ENCODE measurements around the gene NEU2.

NEU2 gene

DNA sequence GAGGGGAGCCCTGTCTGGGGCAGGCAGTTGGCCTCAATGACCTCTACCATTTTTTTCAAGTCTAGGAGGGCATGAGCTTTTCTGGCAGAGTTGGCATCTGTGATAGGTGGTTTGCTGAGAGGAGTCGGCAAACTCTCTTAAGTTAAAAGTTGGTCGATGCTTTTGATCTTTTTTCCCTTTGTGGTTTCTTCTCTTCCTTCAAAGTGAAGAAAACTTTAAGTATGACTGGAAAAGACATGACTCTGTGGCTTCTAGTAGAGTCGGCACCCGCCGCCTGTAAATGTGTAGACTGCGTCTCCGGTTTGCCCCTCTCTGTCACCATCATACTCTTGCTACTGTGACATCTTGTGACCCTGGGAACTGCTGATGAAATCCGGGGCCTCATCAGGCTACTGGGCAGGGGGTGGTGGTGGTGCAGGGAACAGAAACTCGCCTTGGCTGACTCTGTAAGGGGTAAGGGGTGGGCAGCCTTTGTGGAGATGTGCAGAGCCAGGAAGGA, 48.8 kb downstream of the NEU2 start:
- DNase-seq, result no peak

DNA sequence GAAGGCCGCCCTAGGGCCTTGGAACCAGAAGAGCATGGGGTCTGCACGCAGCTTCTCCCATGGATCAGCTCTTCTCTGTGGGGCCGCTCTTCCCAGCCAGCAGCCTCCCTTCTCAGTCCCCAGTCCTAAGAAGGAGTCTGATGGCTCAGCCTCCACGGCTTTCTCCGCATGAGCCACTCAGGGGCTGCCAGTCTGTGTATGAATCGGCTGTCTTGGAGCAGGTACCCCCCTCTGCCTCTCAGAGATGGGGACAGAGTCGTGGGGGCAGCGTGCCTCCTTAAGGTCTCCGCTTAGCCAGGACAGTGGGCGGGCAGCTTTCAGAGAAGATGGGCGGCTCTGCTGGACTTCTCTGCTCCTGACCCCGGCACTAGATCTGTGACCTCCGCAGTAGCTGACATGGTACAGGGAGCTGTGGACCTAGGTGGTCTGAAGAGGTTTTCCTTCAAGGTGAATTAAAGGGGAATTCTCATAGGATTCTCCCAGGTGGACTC, 49.3 kb downstream of the NEU2 start:
- DNase-seq, result no peak

DNA sequence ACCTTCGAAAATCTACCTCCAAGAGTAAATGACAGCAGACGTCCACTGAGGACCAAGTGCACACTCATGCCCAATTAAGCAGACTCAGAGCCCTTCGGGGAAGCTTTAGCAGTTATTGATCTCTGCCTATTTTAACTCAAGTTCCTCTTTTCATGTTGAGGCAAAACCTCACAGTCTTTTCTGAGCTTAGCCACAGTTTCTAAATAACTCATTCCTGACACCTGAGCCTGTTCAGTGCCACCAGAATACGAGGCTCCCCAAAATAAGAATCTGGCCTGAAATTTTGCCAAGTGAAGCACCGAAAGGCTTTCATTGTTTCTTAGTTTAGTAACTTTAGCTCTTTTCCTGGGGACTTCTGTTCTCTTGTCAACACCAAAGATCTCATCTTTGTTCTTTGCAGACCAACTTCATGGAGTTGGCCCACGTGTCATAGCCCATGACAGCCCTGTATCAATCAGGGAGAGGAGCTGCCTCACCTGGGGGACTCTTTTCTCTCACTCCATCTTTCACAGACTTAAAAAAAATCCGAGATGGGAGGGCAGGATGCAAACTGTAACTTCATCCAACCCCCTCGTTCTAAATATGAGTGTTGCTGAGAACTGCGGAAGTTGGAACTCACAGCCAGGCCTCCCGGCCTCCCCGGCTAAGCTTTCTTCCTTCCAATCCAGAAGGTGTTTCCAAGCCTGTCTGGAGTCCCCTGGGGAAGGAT, 49.9 kb downstream of the NEU2 start:
- DNase-seq, result no peak

DNA sequence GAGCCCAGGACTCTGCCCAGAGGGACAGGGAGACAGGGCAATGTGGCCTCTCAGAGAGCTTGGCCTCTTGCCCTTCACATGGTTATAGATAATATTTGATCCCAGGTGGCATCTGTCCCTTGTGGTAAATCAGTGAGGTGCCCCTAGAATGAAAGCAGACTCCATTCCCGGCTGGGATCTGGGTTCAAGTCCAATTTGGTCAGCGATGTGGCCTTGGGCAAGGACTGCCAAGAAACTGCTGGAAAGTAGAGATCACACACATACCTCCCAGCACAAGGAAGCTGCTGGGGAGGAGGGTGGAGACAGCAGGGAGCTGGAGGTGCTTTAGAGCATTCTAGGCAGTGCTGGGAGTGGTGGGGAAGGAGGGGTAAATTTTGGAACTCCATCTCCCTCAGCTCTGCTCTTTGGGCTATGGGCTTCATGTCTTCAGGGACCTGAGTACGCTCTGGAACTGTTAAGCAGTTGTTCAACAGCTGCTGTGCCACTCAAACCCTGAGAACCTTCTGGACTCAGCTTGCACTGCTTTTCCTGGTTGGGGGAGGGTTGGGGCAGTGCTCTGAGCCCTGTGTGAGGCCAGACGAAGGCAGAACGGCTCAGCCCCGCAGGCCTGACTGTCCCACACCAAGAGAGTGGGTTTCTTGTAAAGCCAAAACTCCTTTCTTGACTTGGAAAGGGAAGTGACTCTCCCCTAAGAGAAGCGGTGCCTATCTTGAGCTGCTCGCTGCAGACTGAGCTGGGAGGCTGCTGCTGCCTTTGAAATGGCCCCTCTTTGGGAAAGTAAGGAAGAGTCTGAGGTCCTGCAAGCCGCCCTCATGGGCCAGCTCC, 50.7 kb downstream of the NEU2 start:
- DNase-seq, result no peak

DNA sequence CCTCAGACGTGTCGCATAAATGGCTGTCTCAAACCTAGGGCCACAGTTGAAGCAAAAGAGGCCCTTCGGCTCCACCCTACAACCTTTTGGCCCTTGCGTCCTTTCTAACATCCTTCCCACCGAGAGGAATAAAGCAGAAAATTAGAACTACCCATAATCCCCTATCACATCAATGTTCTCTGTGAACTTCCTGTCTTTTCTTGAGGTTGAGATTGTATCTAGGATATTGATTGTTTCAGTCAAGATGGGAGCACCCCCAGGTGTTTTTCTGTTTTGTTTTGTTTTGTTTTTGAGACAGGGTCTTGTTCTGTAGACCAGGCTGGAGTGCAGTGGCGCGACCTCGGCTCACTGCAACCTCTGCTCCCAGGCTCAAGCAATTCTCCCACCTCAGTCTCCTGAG, 51.3 kb downstream of the NEU2 start:
- no peak for DNase-seq

DNA sequence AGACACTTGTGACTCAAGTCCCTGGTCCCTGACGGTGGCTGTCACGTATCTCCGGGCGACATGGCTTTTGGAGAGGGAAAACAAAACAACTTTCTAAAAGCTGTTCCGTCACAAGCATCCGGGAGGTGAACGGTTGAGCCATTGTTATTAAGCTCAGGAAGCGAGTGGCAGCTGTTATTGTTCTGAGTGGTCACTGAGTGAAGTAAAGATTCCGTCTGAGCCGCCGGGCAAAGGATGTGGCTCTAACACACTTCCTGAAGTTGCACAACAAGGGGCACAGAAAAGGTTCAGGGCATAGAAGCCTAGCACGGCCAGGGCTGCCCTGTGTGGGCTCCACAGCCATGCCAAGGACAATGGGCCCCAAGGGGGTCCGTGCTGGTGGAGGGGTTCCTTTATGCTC, 52.0 kb downstream of the NEU2 start:
- no peak for DNase-seq

All from NCI-H226 (cell line).